GM19099 (cell line): Measurements from ENCODE around the gene LTBR.

Experiments
- POLR2A ChIP-seq: IDR thresholded peaks from 3 replicates; pipeline ENCODE4 v1.6.1; 2011; ENCODE audit warnings: low read depth; ENCODE audit not compliant: insufficient read length; ENCODE audit errors: extremely low read depth

The LTBR gene

DNA sequence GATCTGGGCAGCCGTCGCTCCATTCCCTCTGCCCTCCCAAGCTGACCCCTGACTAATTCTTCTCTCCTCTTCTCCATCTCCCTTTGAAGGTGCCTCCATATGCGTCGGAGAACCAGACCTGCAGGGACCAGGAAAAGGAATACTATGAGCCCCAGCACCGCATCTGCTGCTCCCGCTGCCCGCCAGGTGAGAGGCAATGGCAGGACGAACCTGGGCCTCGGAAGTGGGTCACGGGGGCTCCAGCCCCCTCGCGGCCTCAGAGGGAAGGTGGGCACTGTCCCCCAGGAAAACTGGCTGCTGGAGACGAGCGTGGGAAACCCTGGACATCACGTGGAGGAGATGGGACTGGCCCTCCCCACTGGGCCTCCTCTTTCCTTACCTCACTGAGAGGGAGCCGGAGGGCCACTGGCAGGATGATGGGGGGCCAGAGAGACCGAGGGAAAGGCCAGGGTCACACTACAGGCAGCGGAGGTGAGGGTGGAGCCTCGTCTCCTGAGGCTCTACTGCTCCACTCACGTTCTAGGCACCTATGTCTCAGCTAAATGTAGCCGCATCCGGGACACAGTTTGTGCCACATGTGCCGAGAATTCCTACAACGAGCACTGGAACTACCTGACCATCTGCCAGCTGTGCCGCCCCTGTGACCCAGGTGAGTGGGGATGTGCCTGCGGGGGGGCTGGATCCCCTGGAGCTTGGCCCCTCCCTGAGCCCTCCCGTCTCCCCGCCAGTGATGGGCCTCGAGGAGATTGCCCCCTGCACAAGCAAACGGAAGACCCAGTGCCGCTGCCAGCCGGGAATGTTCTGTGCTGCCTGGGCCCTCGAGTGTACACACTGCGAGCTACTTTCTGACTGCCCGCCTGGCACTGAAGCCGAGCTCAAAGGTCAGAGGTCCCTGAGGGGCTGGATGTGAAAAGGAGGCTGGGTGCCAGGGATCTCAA is 806 bp downstream of the LTBR start:
- TF ChIP-seq POLR2A = no peak

DNA sequence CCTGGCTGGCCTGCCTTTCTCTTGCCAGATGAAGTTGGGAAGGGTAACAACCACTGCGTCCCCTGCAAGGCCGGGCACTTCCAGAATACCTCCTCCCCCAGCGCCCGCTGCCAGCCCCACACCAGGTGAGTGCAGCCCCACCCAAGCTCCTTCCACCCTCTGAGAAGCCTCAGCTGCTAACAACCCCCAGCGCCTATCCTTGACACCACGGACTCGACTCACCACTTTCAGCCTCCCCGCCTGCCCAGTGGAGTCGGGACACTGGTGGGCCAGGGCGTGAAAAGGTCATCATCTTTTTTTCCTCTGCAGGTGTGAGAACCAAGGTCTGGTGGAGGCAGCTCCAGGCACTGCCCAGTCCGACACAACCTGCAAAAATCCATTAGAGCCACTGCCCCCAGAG is 2.1 kb downstream of the LTBR start:
- TF ChIP-seq POLR2A = no peak

DNA sequence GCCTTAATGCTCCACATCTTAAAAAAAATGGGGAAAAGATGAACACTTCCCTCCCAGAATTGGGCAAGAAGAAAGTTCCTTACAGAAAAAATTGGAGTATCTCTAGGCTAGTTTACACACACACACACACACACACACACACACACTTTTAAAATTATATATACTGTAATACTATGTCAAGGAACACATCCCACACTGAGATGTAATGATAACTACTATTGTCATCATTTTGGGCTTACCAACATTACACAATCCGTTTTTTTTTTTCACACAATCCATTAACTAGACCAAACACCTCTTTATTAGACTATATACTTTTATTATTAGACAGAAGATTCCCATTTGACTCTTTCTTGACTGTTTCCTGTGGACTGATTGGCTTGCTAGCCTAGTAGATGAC is 2.5 kb downstream of the LTBR start:
- no peak for TF ChIP-seq POLR2A

DNA sequence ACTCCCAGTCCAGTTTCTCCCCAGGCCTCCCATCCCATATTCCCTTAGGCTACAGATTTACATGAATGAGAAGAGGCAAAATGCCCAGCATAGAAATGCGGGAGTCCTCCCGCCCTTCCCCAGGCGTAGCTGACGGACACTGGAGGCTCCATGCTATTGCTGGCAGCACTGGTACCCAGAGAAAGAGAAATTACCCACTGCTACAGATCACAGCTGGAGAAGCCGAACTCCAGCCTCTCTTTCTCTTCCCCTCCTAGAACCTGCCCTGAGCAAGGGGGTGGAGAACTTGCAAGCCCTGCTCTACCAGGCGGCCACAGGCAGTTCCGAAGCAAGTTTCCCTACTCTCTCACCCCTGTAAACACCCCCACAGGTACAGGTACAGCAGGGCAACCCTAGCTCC is 3.6 kb downstream of the LTBR start:
- TF ChIP-seq POLR2A = no peak

DNA sequence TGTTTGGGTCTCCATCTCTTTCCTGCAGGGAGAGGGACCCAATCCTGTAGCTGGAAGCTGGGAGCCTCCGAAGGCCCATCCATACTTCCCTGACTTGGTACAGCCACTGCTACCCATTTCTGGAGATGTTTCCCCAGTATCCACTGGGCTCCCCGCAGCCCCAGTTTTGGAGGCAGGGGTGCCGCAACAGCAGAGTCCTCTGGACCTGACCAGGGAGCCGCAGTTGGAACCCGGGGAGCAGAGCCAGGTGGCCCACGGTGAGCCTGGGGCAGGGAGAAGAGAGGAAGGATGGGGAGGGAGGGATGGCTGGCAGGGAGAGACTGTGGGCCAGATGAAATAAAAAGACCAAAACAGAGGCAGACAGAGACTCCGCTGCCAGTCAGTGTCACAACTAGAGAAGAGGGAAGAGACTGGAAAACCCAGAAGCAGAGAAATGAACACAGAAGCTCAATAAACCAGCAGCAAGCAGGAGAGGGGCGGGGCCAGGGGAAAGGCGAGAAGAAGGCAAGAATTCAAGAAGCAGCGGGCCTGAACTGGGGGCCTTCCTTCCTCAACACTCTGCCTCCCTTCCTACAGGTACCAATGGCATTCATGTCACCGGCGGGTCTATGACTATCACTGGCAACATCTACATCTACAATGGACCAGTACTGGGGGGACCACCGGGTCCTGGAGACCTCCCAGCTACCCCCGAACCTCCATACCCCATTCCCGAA is 6.3 kb downstream of the LTBR start:
- no peak for TF ChIP-seq POLR2A

DNA sequence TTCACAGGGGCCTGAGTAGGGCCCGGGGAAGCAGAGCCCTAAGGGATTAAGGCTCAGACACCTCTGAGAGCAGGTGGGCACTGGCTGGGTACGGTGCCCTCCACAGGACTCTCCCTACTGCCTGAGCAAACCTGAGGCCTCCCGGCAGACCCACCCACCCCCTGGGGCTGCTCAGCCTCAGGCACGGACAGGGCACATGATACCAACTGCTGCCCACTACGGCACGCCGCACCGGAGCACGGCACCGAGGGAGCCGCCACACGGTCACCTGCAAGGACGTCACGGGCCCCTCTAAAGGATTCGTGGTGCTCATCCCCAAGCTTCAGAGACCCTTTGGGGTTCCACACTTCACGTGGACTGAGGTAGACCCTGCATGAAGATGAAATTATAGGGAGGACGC is 7.1 kb downstream of the LTBR start:
- TF ChIP-seq POLR2A = no peak

DNA sequence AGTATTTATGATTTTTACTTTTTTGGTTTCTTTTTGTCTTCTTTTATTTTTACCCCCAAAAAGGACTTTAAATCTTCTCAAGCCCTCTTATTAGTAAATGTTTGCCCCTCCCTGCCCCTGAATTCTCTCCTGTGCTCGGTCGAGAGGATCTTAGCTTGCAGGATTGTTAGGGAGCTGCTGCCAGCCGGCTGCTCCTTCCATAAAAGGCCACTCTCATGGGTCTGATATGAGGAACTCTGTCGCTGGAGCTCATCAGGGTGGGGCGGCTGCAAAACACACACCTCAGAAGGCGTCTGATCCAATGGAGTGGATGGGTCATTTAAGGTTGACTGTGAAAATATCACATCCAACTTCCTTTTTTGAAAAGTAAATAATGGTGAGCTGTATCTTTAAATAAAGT is 8.5 kb downstream of the LTBR start:
- TF ChIP-seq POLR2A = no peak

DNA sequence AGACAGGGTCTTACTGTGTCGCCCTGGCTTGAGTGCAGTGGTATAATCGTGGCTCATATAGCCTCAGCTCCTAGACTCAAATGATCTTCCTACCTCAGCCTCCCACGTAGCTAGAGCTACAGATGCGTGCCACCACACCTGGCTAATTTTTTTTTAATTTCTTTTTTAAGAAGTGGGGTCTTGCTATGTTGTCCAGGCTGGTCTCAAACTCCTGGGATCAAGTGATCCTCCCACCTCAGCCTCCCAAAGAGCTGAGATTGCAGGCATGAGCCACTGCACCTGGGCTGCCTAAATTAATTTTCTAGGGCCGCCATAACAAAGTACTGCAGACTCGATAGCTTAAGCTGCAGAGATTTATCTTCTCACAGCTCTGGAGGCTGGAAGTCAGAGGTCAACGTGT is 9.1 kb downstream of the LTBR start:
- TF ChIP-seq POLR2A = no peak

DNA sequence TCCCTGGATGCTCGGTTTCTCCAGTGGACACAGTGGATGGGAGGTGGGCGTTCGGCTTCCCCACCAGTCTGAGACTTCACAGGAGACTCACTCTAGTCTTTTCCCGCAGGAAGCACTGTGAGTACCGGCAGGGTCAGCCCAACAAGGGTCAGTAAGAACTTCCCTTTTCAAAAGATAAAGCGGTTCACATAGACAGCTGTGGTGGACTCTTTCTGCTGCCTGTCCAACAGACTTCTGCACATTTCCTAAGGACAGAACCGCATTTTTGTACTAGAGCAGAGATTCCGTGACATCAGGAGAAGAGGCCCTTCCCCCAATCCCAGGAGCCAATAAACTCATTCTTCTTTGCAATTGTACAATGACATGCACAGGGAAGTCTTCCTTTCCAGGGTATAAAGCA is 10.4 kb downstream of the LTBR start:
- TF ChIP-seq POLR2A = no peak

DNA sequence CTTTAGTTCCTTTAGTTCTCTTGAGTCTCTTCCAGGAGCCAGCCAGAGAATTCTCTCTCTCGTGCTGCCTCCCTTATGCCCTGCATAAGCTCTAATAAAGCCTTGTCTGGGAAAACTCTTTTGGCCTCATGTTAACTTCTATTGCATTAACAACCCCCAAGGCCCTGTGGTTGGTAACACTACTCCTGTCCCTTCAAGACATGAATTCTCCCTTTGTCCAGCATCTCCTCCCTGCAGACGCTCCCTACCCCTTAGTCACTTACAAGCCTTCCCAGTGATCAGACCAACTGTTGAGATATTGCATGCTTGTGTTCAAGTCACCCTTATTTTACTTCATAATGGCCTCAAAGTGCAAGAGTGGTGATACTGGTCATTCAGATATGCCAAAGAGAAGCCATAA is 12.1 kb downstream of the LTBR start:
- TF ChIP-seq POLR2A = no peak

DNA sequence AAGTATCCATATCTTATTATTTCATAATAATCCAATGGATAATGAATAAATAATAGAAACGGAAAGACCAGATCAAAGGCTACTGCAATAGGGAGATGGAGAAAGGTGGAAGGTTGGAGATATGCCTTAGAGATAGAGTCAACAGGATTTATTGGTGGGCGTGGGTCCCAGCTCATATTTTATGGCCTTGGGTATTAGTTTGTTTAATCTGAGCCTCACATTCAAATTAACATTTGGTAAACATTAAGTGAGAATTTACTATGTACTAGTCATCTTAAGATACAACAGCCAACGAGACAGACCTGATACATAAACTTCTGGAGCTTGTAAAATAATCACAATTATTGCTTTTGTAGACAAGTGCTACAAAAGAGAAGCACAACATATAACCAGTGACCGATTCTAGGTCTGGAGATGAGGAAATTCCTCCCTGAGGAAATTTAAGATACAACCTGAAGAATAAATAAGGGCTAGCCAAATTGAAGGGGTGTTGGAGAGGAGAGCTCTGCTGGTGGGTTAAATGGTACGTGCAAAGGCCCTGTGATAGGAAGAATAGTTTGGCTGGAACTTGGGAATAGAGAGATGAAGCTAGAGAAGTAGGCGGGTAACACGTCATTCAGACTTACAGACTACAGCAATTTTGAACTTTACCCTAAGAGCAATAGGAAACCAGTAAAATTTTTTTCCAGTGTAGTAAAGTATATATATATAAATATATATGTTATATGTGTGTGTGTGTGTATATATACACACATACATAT is 16.1 kb downstream of the LTBR start:
- TF ChIP-seq POLR2A = no peak

DNA sequence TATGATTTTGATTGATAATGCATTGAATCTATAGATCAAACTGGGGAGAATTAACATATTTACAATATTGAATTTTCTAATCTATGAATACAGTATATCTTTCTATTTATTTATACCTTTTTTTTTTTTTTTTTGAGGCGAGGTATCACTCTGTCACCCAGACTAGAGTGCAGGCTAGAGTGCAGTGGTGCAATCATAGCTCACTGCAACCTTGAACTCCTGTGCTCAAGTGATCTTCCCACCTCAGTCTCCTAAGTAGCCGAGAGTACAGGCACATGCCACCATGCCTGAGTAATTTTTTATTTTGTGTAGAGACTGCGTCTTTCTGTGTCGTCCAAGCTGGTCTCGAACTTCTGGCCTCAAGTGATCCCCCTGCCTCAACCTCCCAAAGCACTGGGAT is 20.4 kb downstream of the LTBR start:
- no peak for TF ChIP-seq POLR2A

DNA sequence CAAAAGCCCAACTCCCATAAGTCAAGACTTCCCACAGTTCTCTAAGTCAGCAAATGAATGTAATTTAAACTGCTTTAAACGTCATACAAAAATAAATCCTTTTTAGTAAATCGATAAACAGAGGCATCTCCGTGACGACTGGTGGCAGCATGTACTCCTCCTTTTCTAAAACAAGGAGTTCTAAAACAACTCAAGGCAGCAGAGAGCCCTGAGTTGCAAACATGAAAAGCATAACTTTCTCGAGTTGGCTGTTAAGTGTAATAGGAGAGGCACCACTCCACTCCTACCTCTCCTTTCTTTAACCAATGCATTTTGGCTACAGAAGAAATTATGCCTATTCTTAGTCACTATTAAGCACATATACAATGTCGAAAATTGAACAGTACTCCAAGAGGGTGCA is 22.0 kb downstream of the LTBR start:
- TF ChIP-seq POLR2A = no peak

DNA sequence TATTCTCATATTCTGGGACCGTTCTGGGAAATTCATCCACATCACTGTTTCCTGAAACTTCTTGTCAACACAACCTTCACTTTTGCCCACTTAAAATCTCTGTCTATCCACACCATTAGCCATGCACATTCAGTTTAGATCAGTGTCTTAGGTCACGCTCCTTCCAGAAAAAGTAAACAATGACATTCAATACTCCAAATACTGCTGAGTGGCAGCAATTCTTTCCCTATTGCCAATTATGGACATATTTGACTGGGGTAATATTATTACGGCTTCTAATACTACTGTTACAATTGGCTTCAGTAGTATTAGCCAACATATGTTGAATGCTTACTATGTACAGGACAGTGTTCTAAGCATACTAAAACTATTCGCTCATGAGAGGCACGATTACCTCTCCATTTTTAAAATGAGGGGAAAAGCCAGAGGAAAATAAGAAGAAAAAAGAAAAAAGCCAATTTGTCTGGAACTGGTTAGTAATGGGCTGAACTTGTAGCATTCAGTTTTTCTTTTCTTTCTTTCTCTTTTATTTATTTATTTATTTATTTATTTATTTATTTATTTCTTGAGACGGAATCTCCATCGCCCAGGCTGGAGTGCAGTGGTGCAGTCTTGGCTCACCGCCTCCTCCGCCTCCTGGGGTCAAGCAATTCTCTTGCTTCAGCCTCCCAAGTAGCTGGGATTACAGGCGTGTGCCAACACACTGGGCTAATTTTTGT is 23.4 kb downstream of the LTBR start:
- TF ChIP-seq POLR2A = no peak

DNA sequence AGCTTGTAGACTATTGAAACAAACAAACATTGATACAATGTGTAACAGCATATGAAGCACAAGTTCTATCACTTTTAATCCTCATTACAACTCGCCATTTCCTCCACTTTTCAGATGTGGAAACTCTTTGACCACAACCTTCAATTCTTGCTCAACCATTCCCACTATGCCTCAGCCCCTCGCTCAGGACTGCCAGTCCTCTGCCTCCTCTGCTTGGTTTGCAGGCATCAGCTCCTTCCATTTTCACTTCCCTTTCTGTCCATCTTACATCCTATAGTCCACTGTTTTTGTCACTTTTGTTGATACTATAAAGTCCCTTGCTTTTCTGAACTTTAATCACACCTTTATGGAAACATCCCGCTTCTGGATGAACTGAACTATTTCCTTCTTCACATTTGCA is 32.6 kb downstream of the LTBR start:
- TF ChIP-seq POLR2A = no peak
